K562 (cell line): ENCODE measurements around the gene PCOLCE2. TPM values are rescaled to one million over a fixed set of nuclear protein-coding genes. Genes with fewer than 3 reads are reported as not detected.

Source experiments
- ARNT ChIP-seq, 2 experiments: fragments of 450-650 bp; IDR thresholded peaks; 2 replicates each; pipeline ENCODE4 v1.6.1; 2016; ENCODE audit warnings: mild to moderate bottlenecking in 1 of 2
- ASH1L ChIP-seq: fragments of 450-650 bp; IDR thresholded peaks from 2 replicates; pipeline ENCODE4 v1.6.1; 2018; ENCODE audit warnings: borderline replicate concordance, mild to moderate bottlenecking, low read depth; ENCODE audit not compliant: partially characterized antibody
- CBX3 ChIP-seq, 2 experiments: IDR thresholded peaks; 1 replicate in 1 of 2; 2 replicates in 1 of 2; pipeline ENCODE4 v1.6.1; 2012; ENCODE audit warnings: inconsistent platforms in 2 of 2, low read length in 2 of 2, borderline replicate concordance in 1 of 2, control low read depth in 1 of 2
- EP400 ChIP-seq: fragments of 450-650 bp; IDR thresholded peaks from 2 replicates; pipeline ENCODE4 v1.6.1; 2017; ENCODE audit warnings: antibody characterized with exemption, mild to moderate bottlenecking, moderate library complexity
- ETV6 ChIP-seq, 3 experiments: fragments of 150-350 bp in 1 of 3; sonication (generic) in 1 of 3; formaldehyde crosslinking in 1 of 3; IDR thresholded peaks; 2 replicates each; pipeline versions ENCODE4 v1.6.1 to v1.8.0; 2014 to 2022; ENCODE audit warnings: borderline replicate concordance in 2 of 3, low read depth in 2 of 3, antibody characterized with exemption in 1 of 3, low read length in 1 of 3, mild to moderate bottlenecking in 1 of 3, missing genetic modification reagents in 1 of 3
- JUND ChIP-seq, 2 experiments: IDR thresholded peaks; 2 replicates in 1 of 2; 3 replicates in 1 of 2; pipeline ENCODE4 v1.6.1; 2011; ENCODE audit warnings: borderline replicate concordance in 2 of 2, low read depth in 2 of 2, low read length in 2 of 2, improper control_type of control experiment in 1 of 2, missing biosample characterization in 1 of 2, missing genetic modification characterization in 1 of 2, missing genetic modification reagents in 1 of 2
- NBN ChIP-seq: fragments of 450-650 bp; IDR thresholded peaks from 2 replicates; pipeline ENCODE4 v1.6.1; 2016; ENCODE audit warnings: low read depth, mild to moderate bottlenecking
- NELFE ChIP-seq: IDR thresholded peaks from 2 replicates; pipeline ENCODE4 v1.6.1; 2011; ENCODE audit warnings: mild to moderate bottlenecking; ENCODE audit not compliant: insufficient read depth, insufficient read length
- RB1 ChIP-seq: fragments of 450-650 bp; IDR thresholded peaks from 2 replicates; pipeline ENCODE4 v1.6.1; 2017; ENCODE audit warnings: low read depth, mild to moderate bottlenecking
- SMC3 ChIP-seq: conservative IDR thresholded peaks from 2 replicates; pipeline ENCODE4 v1.6.1; 2011; ENCODE audit warnings: low read depth, low read length, improper control_type of control experiment; ENCODE audit not compliant: insufficient read depth
- STAG1 ChIP-seq: sonication (generic); formaldehyde crosslinking; IDR thresholded peaks from 2 replicates; pipeline ENCODE4 v1.5.0; 2020; ENCODE audit warnings: missing genetic modification reagents, borderline replicate concordance
- TRIM24 ChIP-seq, 2 experiments: fragments of 450-650 bp; IDR thresholded peaks; 2 replicates each; pipeline ENCODE4 v1.6.1; 2016
- ZNF217 ChIP-seq: sonication (generic); formaldehyde crosslinking; IDR thresholded peaks from 2 replicates; pipeline ENCODE4 v1.8.0; 2022; ENCODE audit warnings: mild to moderate bottlenecking, missing genetic modification reagents
- ZNF589 ChIP-seq: fragments of 200-800 bp; sonication (Bioruptor generic); IDR thresholded peaks from 2 replicates; pipeline ENCODE4 v1.6.1; 2016; ENCODE audit warnings: low read depth, missing genetic modification characterization, missing compliant biosample characterization
- polyA plus RNA-seq, 8 experiments: library from polyadenylated mRNA; depleted of rRNA in 4 of 8; stranded (reverse) in 5 of 8; unstranded in 3 of 8; fragments of >200 nt; fragmentation: Nextera tagmentation in 2 of 8; fragmentation: Illumina TruSeq in 1 of 8; extraction: Ambion mirVana in 2 of 8; extraction: Trizol in 1 of 8; gene quantifications; 2 replicates each; pipeline versions ENCODE4 v1.2.1 to v1.2.3, GENCODE V29; 2011 to 2014; ENCODE audit warnings: inconsistent platforms in 1 of 8, missing spikeins in 1 of 8
- total RNA-seq, 7 experiments: library from RNA; depleted of rRNA in 6 of 7; stranded (reverse); fragments of >200 nt in 6 of 7; fragmentation: Illumina TruSeq in 2 of 7; extraction: Trizol in 2 of 7; gene quantifications; 2 replicates each; pipeline versions ENCODE4 v1.2.1 to v1.2.3, GENCODE V29; 2011 to 2021; ENCODE audit warnings: low replicate concordance in 1 of 7
- TF ChIP-seq, protein P1 (sequence below), 3 experiments: IDR thresholded peaks in 2 of 3; conservative IDR thresholded peaks in 1 of 3; 2 replicates each; pipeline ENCODE4 v1.5.1; 2011 to 2012; ENCODE audit warnings: low read length in 3 of 3, mild to moderate bottlenecking in 3 of 3, control low read depth in 2 of 3, improper control_type of control experiment in 1 of 3, inconsistent platforms in 1 of 3, low read depth in 1 of 3, mixed read lengths in 1 of 3, moderate library complexity in 1 of 3; ENCODE audit not compliant: insufficient read depth in 2 of 3
- TF ChIP-seq, protein P2 (sequence below): fragments of 450-650 bp; formaldehyde crosslinking; IDR thresholded peaks from 2 replicates; pipeline ENCODE4 v1.4.0; 2022; ENCODE audit warnings: missing genetic modification characterization
- TF ChIP-seq, protein P3 (sequence below): sonication (generic); formaldehyde crosslinking; IDR thresholded peaks from 2 replicates; pipeline ENCODE4 v1.8.0; 2022; ENCODE audit warnings: mild to moderate bottlenecking, missing genetic modification reagents

PCOLCE2 gene
- total and polyA plus RNA-seq, 9 of the 15 experiments (the other 6 are each of a cell fraction or from before 2014, with no cell fraction given) = 0.18 to 1.2 (median 0.65) TPM

DNA sequence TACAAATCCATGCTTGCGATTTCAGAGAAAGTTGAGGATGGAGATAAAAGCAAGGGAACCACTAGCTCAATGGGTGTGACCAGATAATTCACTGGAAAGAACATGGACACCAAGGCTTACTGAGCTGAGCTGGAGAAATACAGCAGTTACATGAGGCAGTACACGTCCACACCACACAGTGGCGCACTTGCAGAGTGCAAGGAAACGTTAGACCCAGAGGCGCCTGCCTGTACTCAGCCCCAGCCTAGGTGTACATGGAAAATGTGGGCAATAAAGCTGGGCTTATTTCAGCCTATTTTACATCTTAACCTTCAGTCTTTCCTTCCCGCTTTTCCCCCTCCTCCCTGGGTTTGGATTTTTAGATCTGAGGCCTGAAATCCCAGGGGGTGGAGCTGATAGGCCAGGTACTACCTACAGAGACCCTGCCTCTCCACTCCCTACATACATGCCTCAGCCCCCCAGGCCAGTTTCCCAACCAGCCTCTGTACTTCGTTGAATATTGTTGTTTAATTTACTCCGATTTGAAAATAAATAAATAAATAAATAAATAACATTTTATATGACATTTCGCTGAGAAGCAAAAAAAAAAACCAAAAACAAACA is 60.1 kb downstream of the PCOLCE2 start (continued):
- TF ChIP-seq, protein P1, sequence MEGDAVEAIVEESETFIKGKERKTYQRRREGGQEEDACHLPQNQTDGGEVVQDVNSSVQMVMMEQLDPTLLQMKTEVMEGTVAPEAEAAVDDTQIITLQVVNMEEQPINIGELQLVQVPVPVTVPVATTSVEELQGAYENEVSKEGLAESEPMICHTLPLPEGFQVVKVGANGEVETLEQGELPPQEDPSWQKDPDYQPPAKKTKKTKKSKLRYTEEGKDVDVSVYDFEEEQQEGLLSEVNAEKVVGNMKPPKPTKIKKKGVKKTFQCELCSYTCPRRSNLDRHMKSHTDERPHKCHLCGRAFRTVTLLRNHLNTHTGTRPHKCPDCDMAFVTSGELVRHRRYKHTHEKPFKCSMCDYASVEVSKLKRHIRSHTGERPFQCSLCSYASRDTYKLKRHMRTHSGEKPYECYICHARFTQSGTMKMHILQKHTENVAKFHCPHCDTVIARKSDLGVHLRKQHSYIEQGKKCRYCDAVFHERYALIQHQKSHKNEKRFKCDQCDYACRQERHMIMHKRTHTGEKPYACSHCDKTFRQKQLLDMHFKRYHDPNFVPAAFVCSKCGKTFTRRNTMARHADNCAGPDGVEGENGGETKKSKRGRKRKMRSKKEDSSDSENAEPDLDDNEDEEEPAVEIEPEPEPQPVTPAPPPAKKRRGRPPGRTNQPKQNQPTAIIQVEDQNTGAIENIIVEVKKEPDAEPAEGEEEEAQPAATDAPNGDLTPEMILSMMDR (IDR thresholded peaks at IDR 0.05 in 2 of 3, conservative IDR thresholded peaks at IDR 0.05 in 1 of 3; ENCODE audit: insufficient read depth in 2 of 3, low read depth in 1 of 3, low read length in 3 of 3) = peak; percentile 93 to 96 (median 95)
- TF ChIP-seq ZNF589 (CRISPR knock-in tag) (no peak), ZNF217 (CRISPR knock-in tag) (no peak), EP400 (no peak), ARNT (IDR thresholded peaks at IDR 0.05) (no peak), JUND (IDR thresholded peaks at IDR 0.05; ENCODE audit: borderline replicate concordance, low read depth, low read length) (peak; percentile 56; the same call in 1 of the 2 replicates), JUND (tag; IDR thresholded peaks at IDR 0.05; ENCODE audit: borderline replicate concordance, low read depth, low read length) (peak; percentile 53; the same call in 1 of the 3 replicates), CBX3 (IDR thresholded peaks at IDR 0.05; ENCODE audit: borderline replicate concordance in 1 of 2, low read length in 2 of 2) (no peak), RB1 (peak; percentile 55; the same call in 1 of the 2 replicates), TRIM24 (IDR thresholded peaks at IDR 0.05) (no peak), STAG1 (CRISPR knock-in tag) (peak; percentile 85; the same call in 1 of the 2 replicates), ASH1L (no peak), ETV6 (IDR thresholded peaks at IDR 0.05; ENCODE audit: borderline replicate concordance in 1 of 2, low read depth in 2 of 2, low read length in 1 of 2) (0 out of 4 replicates have a peak, but pooled peaks of 1 of the 2 experiments have one; percentile 21), ETV6 (CRISPR knock-in tag; IDR thresholded peaks at IDR 0.05; ENCODE audit: borderline replicate concordance) (no peak), SMC3 (peak; percentile 94), NELFE (no peak), NBN (no peak)
- TF ChIP-seq, protein P2, sequence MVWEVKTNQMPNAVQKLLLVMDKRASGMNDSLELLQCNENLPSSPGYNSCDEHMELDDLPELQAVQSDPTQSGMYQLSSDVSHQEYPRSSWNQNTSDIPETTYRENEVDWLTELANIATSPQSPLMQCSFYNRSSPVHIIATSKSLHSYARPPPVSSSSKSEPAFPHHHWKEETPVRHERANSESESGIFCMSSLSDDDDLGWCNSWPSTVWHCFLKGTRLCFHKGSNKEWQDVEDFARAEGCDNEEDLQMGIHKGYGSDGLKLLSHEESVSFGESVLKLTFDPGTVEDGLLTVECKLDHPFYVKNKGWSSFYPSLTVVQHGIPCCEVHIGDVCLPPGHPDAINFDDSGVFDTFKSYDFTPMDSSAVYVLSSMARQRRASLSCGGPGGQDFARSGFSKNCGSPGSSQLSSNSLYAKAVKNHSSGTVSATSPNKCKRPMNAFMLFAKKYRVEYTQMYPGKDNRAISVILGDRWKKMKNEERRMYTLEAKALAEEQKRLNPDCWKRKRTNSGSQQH (CRISPR knock-in tag) = no peak
- TF ChIP-seq, protein P3, sequence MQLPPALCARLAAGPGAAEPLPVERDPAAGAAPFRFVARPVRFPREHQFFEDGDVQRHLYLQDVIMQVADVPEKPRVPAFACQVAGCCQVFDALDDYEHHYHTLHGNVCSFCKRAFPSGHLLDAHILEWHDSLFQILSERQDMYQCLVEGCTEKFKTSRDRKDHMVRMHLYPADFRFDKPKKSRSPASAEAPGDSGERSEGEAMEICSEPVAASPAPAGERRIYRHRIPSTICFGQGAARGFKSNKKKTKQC (CRISPR knock-in tag) = no peak
